GM18520 (cell line): Measurements from ENCODE around the gene STAT4.

Experiments used
- ATAC-seq: cut with Tn5 transposase; IDR thresholded peaks from one replicate; pipeline ENCODE4 v1.9.1; 2021; ENCODE audit not compliant: unreplicated experiment

Gene STAT4

GRCh38 chr2:191176801-191177438, 26.1 kb upstream of the STAT4 start:
- no peak for ATAC-seq

GRCh38 chr2:191176305-191176704, 25.5 kb upstream of the STAT4 start:
- peak; percentile 48 for ATAC-seq

- ATAC-seq = no peak
Observed at GRCh38 chr2:191174442-191174841, 23.6 kb upstream of the STAT4 start.

- ATAC-seq = no peak
Observed at GRCh38 chr2:191173206-191173605, 22.4 kb upstream of the STAT4 start.

GRCh38 chr2:191171708-191172355, 21.0 kb upstream of the STAT4 start:
- ATAC-seq = no peak

- ATAC-seq = no peak
Observed at GRCh38 chr2:191171286-191171685, 20.5 kb upstream of the STAT4 start.

GRCh38 chr2:191170773-191171172, 20.0 kb upstream of the STAT4 start:
- ATAC-seq = no peak

GRCh38 chr2:191170301-191170636, 19.5 kb upstream of the STAT4 start:
- no peak for ATAC-seq

GRCh38 chr2:191169456-191170300, 18.9 kb upstream of the STAT4 start:
- no peak for ATAC-seq

- ATAC-seq = no peak
Observed at GRCh38 chr2:191167766-191168165, 17.0 kb upstream of the STAT4 start.

GRCh38 chr2:191166756-191167445, 16.1 kb upstream of the STAT4 start:
- ATAC-seq = no peak

- ATAC-seq = no peak
Observed at GRCh38 chr2:191166111-191166755, 15.4 kb upstream of the STAT4 start.

GRCh38 chr2:191165176-191165643, 14.4 kb upstream of the STAT4 start:
- no peak for ATAC-seq

GRCh38 chr2:191158747-191159146, 8.0 kb upstream of the STAT4 start:
- no peak for ATAC-seq

GRCh38 chr2:191158193-191158592, 7.4 kb upstream of the STAT4 start:
- no peak for ATAC-seq

GRCh38 chr2:191155608-191156071, 4.8 kb upstream of the STAT4 start:
- ATAC-seq = peak; percentile 36

- ATAC-seq = no peak
Observed at GRCh38 chr2:191153716-191154115, 2.9 kb upstream of the STAT4 start.

- ATAC-seq = peak; percentile 63
Observed at GRCh38 chr2:191152482-191153240, 1.9 kb upstream of the STAT4 start.

- ATAC-seq = no peak
Observed at GRCh38 chr2:191151331-191151730, 537 bp upstream of the STAT4 start.

- ATAC-seq = no peak
Observed at GRCh38 chr2:191150230-191150599, 579 bp downstream of the STAT4 start.
